OCI-LY1 (cell line): ENCODE data around the gene DIP2A.

ENCODE experiments used
- H2AFZ ChIP-seq: fragments of 200-600 bp; sonication (generic), shearing (Covaris generic); 2 replicates; pipeline ENCODE4 v1.6.0; 2014; ENCODE audit warnings: antibody characterized with exemption, mild to moderate bottlenecking, low read length
- H3F3A ChIP-seq: fragments of 200-600 bp; sonication (generic), shearing (Covaris generic); 2 replicates; pipeline ENCODE4 v1.6.0; 2014; ENCODE audit warnings: mild to moderate bottlenecking, antibody characterized with exemption, low read length, moderate library complexity; ENCODE audit not compliant: insufficient read depth
- H3K27ac ChIP-seq: fragments of 200-600 bp; sonication (generic); 2 replicates; pipeline ENCODE4 v1.5.1; 2014; ENCODE audit warnings: low read length, mixed run types, mild to moderate bottlenecking, low read depth; ENCODE audit not compliant: poor library complexity, severe bottlenecking
- H3K27me3 ChIP-seq: fragments of 200-600 bp; sonication (generic); 2 replicates; pipeline ENCODE4 v1.6.0; 2014; ENCODE audit warnings: antibody characterized with exemption, mild to moderate bottlenecking, low read length, moderate library complexity; ENCODE audit not compliant: insufficient read depth
- H3K36me3 ChIP-seq: fragments of 200-600 bp; sonication (generic); 2 replicates; pipeline ENCODE4 v1.6.1; 2014; ENCODE audit warnings: mild to moderate bottlenecking, antibody characterized with exemption, low read length, moderate library complexity, mixed read lengths; ENCODE audit not compliant: insufficient read depth
- H3K4me1 ChIP-seq: fragments of 200-600 bp; sonication (generic); 2 replicates; pipeline ENCODE4 v1.5.1; 2014; ENCODE audit warnings: mild to moderate bottlenecking, low read length, moderate library complexity; ENCODE audit not compliant: insufficient read depth, severe bottlenecking
- H3K4me2 ChIP-seq: fragments of 200-600 bp; sonication (generic), shearing (Covaris generic); 2 replicates; pipeline ENCODE4 v1.6.1; 2014; ENCODE audit warnings: low read length
- H3K4me3 ChIP-seq: fragments of 200-600 bp; sonication (generic); 2 replicates; pipeline ENCODE4 v1.5.1; 2014; ENCODE audit warnings: low read length, low read depth, mild to moderate bottlenecking, mixed read lengths; ENCODE audit not compliant: poor library complexity, severe bottlenecking
- H3K79me2 ChIP-seq: fragments of 200-600 bp; shearing (Covaris generic); 2 replicates; pipeline ENCODE4 v1.6.1; 2016; ENCODE audit warnings: mixed run types, low read length, mixed read lengths; ENCODE audit not compliant: insufficient read depth
- H3K9ac ChIP-seq: fragments of 200-600 bp; sonication (generic), shearing (Covaris generic); 2 replicates; pipeline ENCODE4 v1.6.1; 2014; ENCODE audit warnings: mild to moderate bottlenecking, low read length, mixed read lengths
- H3K9me2 ChIP-seq: fragments of 200-600 bp; sonication (generic), shearing (Covaris generic); 2 replicates; pipeline ENCODE4 v1.6.1; 2014; ENCODE audit warnings: low read depth, mild to moderate bottlenecking, low read length, mixed read lengths
- H3K9me3 ChIP-seq: fragments of 200-600 bp; shearing (Covaris generic); 2 replicates; pipeline ENCODE4 v1.6.1; 2014; ENCODE audit warnings: low read length, mixed read lengths
- H4K20me1 ChIP-seq: fragments of 200-600 bp; sonication (generic), shearing (Covaris generic); 2 replicates; pipeline ENCODE4 v1.6.0; 2016; ENCODE audit warnings: mild to moderate bottlenecking, low read length; ENCODE audit not compliant: insufficient read depth
- EZH2 ChIP-seq: fragments of 200-600 bp; sonication (generic), shearing (Covaris generic); IDR thresholded peaks from 2 replicates; pipeline ENCODE4 v1.8.0; 2017; ENCODE audit warnings: borderline replicate concordance, mixed run types, mild to moderate bottlenecking, antibody characterized with exemption, low read length, moderate library complexity, mixed read lengths
- TF ChIP-seq, protein P1 (sequence below): fragments of 200-600 bp; sonication (generic), shearing (Covaris generic); IDR thresholded peaks from 2 replicates; pipeline ENCODE4 v1.5.1; 2017; ENCODE audit warnings: mild to moderate bottlenecking, antibody characterized with exemption, low read length, moderate library complexity, mixed read lengths

Gene DIP2A

DNA sequence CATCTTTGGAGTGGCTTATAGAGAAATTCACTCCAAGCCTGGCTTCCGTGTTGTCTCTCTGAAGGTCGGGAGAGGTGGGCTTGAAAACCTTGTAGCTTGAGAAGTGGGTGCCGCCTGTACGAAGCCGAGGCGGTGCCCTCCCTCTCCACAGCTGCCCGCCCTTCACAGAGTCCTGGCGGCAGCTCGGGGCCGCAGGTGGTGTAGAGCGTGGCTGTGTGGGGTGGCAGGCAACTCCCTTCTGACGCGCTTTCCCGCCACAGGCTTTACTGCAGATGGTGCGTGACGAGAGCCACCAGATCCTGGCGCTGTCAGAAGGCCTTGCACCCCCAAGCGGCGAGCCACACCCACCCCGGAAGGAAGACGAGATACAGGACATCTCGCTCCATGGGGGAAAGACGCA, 33.1 kb upstream of the DIP2A start:
- Histone ChIP-seq H3K36me3 (peaks cover 43% of the 10 kb centered on the region), H2AFZ (no peak overlapping the region)

GRCh38 chr21:46426313-46427046, 32.2 kb upstream of the DIP2A start:
- Histone ChIP-seq H3K9me2 (no peaks in the 10 kb centered on the region), H3K27me3 (no peaks in the 10 kb centered on the region), H3K4me2 (no peak overlapping the region), H3F3A (no peaks in the 10 kb centered on the region), H3K4me3 (no peak overlapping the region), H3K9ac (no peak overlapping the region), H3K79me2 (no peaks in the 10 kb centered on the region), H2AFZ (no peak overlapping the region), H3K27ac (no peak overlapping the region), H3K36me3 (peaks cover 48% of the 10 kb centered on the region), H3K4me1 (no peaks in the 10 kb centered on the region), H4K20me1 (no peaks in the 10 kb centered on the region), H3K9me3 (no peaks in the 10 kb centered on the region)
- TF ChIP-seq, protein P1, sequence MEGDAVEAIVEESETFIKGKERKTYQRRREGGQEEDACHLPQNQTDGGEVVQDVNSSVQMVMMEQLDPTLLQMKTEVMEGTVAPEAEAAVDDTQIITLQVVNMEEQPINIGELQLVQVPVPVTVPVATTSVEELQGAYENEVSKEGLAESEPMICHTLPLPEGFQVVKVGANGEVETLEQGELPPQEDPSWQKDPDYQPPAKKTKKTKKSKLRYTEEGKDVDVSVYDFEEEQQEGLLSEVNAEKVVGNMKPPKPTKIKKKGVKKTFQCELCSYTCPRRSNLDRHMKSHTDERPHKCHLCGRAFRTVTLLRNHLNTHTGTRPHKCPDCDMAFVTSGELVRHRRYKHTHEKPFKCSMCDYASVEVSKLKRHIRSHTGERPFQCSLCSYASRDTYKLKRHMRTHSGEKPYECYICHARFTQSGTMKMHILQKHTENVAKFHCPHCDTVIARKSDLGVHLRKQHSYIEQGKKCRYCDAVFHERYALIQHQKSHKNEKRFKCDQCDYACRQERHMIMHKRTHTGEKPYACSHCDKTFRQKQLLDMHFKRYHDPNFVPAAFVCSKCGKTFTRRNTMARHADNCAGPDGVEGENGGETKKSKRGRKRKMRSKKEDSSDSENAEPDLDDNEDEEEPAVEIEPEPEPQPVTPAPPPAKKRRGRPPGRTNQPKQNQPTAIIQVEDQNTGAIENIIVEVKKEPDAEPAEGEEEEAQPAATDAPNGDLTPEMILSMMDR = no peak
- TF ChIP-seq EZH2 = no peak

More for the DNA sequence above, 33.1 kb upstream of the DIP2A start:
- TF ChIP-seq, protein P1 = no peak
- TF ChIP-seq EZH2 = no peak
- Histone ChIP-seq H4K20me1 (no peaks in the 10 kb centered on the region), H3K9me3 (no peaks in the 10 kb centered on the region), H3K27ac (no peak overlapping the region), H3K27me3 (no peaks in the 10 kb centered on the region), H3K4me2 (no peak overlapping the region), H3F3A (no peaks in the 10 kb centered on the region), H3K79me2 (no peaks in the 10 kb centered on the region), H3K9ac (no peak overlapping the region), H3K4me3 (no peak overlapping the region), H3K9me2 (no peaks in the 10 kb centered on the region), H3K4me1 (no peaks in the 10 kb centered on the region)

DNA sequence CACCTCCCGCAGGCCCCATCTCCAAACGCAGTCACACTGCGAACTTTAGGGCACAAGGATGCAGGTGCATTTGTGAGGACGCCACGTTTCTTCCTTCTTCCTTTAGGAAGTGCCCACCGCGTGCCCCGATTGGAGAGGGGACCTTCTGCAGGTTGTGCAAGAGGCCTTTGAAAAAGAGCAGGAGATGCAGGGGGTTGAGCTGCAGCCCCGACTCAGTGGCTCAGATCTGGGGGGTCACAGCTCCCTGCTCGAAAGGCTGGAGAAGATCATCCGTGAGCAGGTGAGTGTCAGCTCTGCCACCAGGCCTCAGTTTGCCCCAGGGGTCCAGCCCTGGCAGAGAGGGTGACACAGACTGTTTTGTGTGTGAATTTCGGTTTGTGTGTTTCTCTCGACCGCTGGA, 31.2 kb upstream of the DIP2A start:
- Histone ChIP-seq H3K4me1 (no peaks in the 10 kb centered on the region), H3K27me3 (no peaks in the 10 kb centered on the region), H2AFZ (no peak overlapping the region), H3K4me2 (no peak overlapping the region), H3K4me3 (no peak overlapping the region), H3K9me3 (no peaks in the 10 kb centered on the region), H3K36me3 (peaks cover 48% of the 10 kb centered on the region), H3K27ac (no peak overlapping the region), H3K9ac (no peak overlapping the region), H4K20me1 (no peaks in the 10 kb centered on the region), H3K9me2 (no peaks in the 10 kb centered on the region), H3K79me2 (no peaks in the 10 kb centered on the region), H3F3A (no peaks in the 10 kb centered on the region)
- TF ChIP-seq, protein P1 = no peak
- TF ChIP-seq EZH2 = no peak
